ENCODE results near the gene SPO11. TPM values are rescaled to one million over a fixed set of nuclear protein-coding genes. Genes with fewer than 3 reads are reported as not detected.

Gene SPO11
- total RNA-seq, 1 experiment from 2014 or later = not detected

DNA sequence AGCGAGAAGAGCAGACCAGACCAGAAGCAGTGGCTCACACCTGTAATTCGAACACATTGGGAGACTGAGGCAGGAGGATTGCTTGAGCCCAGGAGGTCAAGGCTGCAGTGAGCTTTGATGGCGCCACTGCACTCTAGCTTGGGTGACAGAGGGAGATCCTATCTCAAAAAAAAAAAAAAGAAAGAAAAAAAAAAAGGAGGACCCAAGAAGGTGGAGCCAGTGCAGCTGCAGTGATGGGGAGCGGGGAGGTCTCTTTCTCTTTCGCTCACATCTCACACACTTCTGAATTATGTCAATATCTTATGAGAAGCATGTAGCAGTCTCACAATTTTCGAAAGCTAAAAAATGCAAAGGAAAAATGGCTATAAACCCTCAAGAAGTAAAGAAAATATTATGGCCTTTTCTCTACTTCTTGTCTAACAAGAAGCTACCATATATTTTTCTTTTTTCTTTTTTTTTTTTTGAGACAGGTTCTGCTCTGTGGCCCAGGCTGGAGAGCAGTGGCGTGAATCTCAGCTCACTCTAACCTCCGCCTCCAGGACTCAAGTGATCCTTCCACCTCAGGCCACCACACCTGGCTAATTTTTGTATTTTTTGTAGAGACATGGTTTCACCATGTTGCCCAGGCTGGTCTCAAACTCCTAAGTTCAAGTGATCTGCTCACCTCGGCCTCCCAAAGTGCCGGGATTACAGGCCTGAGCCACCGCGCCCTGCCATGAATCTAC, 3.8 kb upstream of the SPO11 start:
- WGBS (ENCODE audit: extremely low coverage, insufficient read length, low lambda C conversion rate) = no CpG with 5 or more reads among the region's 12 CpGs
- H2AFZ ChIP-seq (ENCODE audit: low read length) = no peak overlapping the region

More for the DNA sequence above, 3.8 kb upstream of the SPO11 start:
- H3K9ac ChIP-seq (ENCODE audit: extremely low read depth, insufficient read length, low read length) = no peak overlapping the region
- H3K4me1 ChIP-seq (ENCODE audit: insufficient read depth, low read length) = no peaks in the 10 kb centered on the region
- Mint-ChIP-seq H3K9me3 (no peaks in the 10 kb centered on the region), H3K4me1 (peaks cover 30 to 42% of the 10 kb centered on the region in 2 experiments), H3K36me3 (ENCODE audit: insufficient read depth in 1 of 3, low read depth in 3 of 3) (no peaks in the 10 kb centered on the region), H3K27ac (no peak overlapping the region), H3K27me3 (ENCODE audit: low read depth) (peaks cover 24% of the 10 kb centered on the region), H3K4me3 (no peak overlapping the region; a peak in 1 of 5 replicates)
- no peak overlapping the region for H3K27ac ChIP-seq (ENCODE audit: insufficient read length, low read depth, low read length)
- no peak overlapping the region for H2BK12ac ChIP-seq (ENCODE audit: insufficient read length, low read depth, low read length)
- H3K14ac ChIP-seq (ENCODE audit: insufficient read depth, low read length) = no peak overlapping the region
- DNase-seq = no peak
- H3K27me3 ChIP-seq (ENCODE audit: insufficient read depth, low read length) = no peaks in the 10 kb centered on the region
- no peak overlapping the region for H4K5ac ChIP-seq (ENCODE audit: insufficient read length, low read depth, low read length)
- no peak overlapping the region for H3K18ac ChIP-seq (ENCODE audit: insufficient read length, low read depth, low read length)
- no peak overlapping the region for H2BK120ac ChIP-seq (ENCODE audit: low read depth, low read length, poor library complexity, severe bottlenecking)
- H3K56ac ChIP-seq (ENCODE audit: insufficient read length, low read depth, low read length) = no peak overlapping the region
- H2AK5ac ChIP-seq (ENCODE audit: insufficient read length, low read length) = no peak overlapping the region
- H3K23ac ChIP-seq (ENCODE audit: insufficient read length, low read depth, low read length) = no peak overlapping the region
- no peak overlapping the region for H3T11ph ChIP-seq (ENCODE audit: low read length)
- H3K23me2 ChIP-seq (ENCODE audit: insufficient read length, low read depth, low read length, poor library complexity, severe bottlenecking) = no peaks in the 10 kb centered on the region
- no peaks in the 10 kb centered on the region for H3K79me1 ChIP-seq (ENCODE audit: insufficient read depth, low read depth, low read length, poor library complexity, severe bottlenecking)
- H2BK15ac ChIP-seq (ENCODE audit: low read depth, low read length) = no peak overlapping the region
- H2BK20ac ChIP-seq (ENCODE audit: low read depth, low read length, poor library complexity, severe bottlenecking) = no peak overlapping the region
- no peaks in the 10 kb centered on the region for H3K9me3 ChIP-seq (ENCODE audit: control insufficient read depth, low read depth, low read length)
- no peak overlapping the region for H3K4ac ChIP-seq (ENCODE audit: low read depth, low read length)
- no peak overlapping the region for H4K91ac ChIP-seq (ENCODE audit: insufficient read length, low read depth, low read length)
- H2BK5ac ChIP-seq (ENCODE audit: insufficient read length, low read length) = no peak overlapping the region
- TF ChIP-seq, protein P1, sequence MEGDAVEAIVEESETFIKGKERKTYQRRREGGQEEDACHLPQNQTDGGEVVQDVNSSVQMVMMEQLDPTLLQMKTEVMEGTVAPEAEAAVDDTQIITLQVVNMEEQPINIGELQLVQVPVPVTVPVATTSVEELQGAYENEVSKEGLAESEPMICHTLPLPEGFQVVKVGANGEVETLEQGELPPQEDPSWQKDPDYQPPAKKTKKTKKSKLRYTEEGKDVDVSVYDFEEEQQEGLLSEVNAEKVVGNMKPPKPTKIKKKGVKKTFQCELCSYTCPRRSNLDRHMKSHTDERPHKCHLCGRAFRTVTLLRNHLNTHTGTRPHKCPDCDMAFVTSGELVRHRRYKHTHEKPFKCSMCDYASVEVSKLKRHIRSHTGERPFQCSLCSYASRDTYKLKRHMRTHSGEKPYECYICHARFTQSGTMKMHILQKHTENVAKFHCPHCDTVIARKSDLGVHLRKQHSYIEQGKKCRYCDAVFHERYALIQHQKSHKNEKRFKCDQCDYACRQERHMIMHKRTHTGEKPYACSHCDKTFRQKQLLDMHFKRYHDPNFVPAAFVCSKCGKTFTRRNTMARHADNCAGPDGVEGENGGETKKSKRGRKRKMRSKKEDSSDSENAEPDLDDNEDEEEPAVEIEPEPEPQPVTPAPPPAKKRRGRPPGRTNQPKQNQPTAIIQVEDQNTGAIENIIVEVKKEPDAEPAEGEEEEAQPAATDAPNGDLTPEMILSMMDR (conservative IDR thresholded peaks at IDR 0.05) = no peak
- H4K20me1 ChIP-seq (ENCODE audit: control insufficient read depth, insufficient read depth, insufficient read length) = no peaks in the 10 kb centered on the region
- no peak overlapping the region for H3K4me2 ChIP-seq (ENCODE audit: insufficient read depth, insufficient read length, low read length)
- H4K8ac ChIP-seq (replicated peaks; ENCODE audit: insufficient read length, low read depth, low read length) = no peak overlapping the region
- H3K79me2 ChIP-seq (ENCODE audit: insufficient read depth, low read length) = no peaks in the 10 kb centered on the region

Data from H9 (cell line).